Liver (tissue), 3 donors: ENCODE data around the gene MCTP1.

ENCODE experiments used
- EGR1 ChIP-seq, 2 donors: IDR thresholded peaks; 2 replicates each; pipeline ENCODE4 v1.6.1; 2016 to 2018; ENCODE audit warnings: antibody characterized with exemption in 2 of 2, low read depth in 2 of 2
- FOXA1 ChIP-seq: IDR thresholded peaks from 2 replicates; pipeline ENCODE4 v1.6.1; 2016; ENCODE audit warnings: antibody characterized with exemption
- JUND ChIP-seq, 2 donors: IDR thresholded peaks; 2 replicates each; pipeline ENCODE4 v1.6.1; 2016; ENCODE audit warnings: antibody characterized with exemption in 2 of 2
- MAX ChIP-seq: IDR thresholded peaks from 2 replicates; pipeline ENCODE4 v1.6.1; 2016; ENCODE audit warnings: antibody characterized with exemption
- RAD21 ChIP-seq, 2 donors: IDR thresholded peaks; 2 replicates each; pipeline ENCODE4 v1.6.1; 2016; ENCODE audit warnings: antibody characterized with exemption in 2 of 2, mild to moderate bottlenecking in 2 of 2
- REST ChIP-seq: IDR thresholded peaks from 2 replicates; pipeline ENCODE4 v1.6.1; 2016; ENCODE audit warnings: antibody characterized with exemption, mild to moderate bottlenecking
- YY1 ChIP-seq: IDR thresholded peaks from 2 replicates; pipeline ENCODE4 v1.6.1; 2016; ENCODE audit warnings: antibody characterized with exemption, mild to moderate bottlenecking
- ZBTB33 ChIP-seq: IDR thresholded peaks from 2 replicates; pipeline ENCODE4 v1.6.1; 2016; ENCODE audit warnings: antibody characterized with exemption
- TF ChIP-seq, protein P1 (sequence below): fragments of 150-350 bp; IDR thresholded peaks from 2 replicates; pipeline ENCODE4 v1.5.1; 2017; ENCODE audit warnings: improper control_type of control experiment, low read depth, low read length; ENCODE audit not compliant: missing input control
- donor health status: healthy.
- donor health status: healthy.

- TF ChIP-seq, protein P1, sequence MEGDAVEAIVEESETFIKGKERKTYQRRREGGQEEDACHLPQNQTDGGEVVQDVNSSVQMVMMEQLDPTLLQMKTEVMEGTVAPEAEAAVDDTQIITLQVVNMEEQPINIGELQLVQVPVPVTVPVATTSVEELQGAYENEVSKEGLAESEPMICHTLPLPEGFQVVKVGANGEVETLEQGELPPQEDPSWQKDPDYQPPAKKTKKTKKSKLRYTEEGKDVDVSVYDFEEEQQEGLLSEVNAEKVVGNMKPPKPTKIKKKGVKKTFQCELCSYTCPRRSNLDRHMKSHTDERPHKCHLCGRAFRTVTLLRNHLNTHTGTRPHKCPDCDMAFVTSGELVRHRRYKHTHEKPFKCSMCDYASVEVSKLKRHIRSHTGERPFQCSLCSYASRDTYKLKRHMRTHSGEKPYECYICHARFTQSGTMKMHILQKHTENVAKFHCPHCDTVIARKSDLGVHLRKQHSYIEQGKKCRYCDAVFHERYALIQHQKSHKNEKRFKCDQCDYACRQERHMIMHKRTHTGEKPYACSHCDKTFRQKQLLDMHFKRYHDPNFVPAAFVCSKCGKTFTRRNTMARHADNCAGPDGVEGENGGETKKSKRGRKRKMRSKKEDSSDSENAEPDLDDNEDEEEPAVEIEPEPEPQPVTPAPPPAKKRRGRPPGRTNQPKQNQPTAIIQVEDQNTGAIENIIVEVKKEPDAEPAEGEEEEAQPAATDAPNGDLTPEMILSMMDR, result no peak
- TF ChIP-seq MAX, result no peak
- no peak for TF ChIP-seq EGR1 (IDR thresholded peaks at IDR 0.05; ENCODE audit: low read depth in 2 of 2)
- TF ChIP-seq RAD21 (IDR thresholded peaks at IDR 0.05), result no peak
- TF ChIP-seq JUND (IDR thresholded peaks at IDR 0.05), result no peak
- TF ChIP-seq FOXA1, result no peak
- no peak for TF ChIP-seq ZBTB33
- TF ChIP-seq YY1, result no peak
- no peak for TF ChIP-seq REST
These were observed 378.1 kb downstream of the MCTP1 start for GRCh38 chr5:94906750-94907149.
